ENCODE data around the gene C18orf63. TPM values are rescaled to one million over a fixed set of nuclear protein-coding genes. Genes with fewer than 3 reads are reported as not detected.

C18orf63 gene
- total and polyA plus RNA-seq, 2 donors (not counting 3 experiments of a cell fraction or from before 2014, with no cell fraction given) = not detected

GRCh38 chr18:74395648-74396154 is 80.1 kb downstream of the C18orf63 start:
- no peak overlapping the region for H3K27ac ChIP-seq (ENCODE audit: insufficient read depth, low read depth, low read length)
- no peak for DNase-seq (ENCODE audit: low read depth, low spot score)
- no peaks in the 10 kb centered on the region for H3K79me2 ChIP-seq (ENCODE audit: control insufficient read depth, insufficient read depth, low read length)
- H3K9ac ChIP-seq (replicated peaks; ENCODE audit: extremely low read depth, insufficient read depth, low read length) = no peak overlapping the region
- no peaks in the 10 kb centered on the region for H3K9me3 ChIP-seq (replicated peaks; ENCODE audit: control insufficient read depth, insufficient read depth, low read length)
- BruUV-seq (replicated peaks) = no TSS peak
- POLR2A ChIA-PET = no interaction called here
- dilution Hi-C loops (cut with MboI; ENCODE audit: extremely low pct_ligation_motif_present, low sequenced_read_pairs) = no loop called here
- no peaks in the 10 kb centered on the region for H3K4me1 ChIP-seq (ENCODE audit: control insufficient read depth, extremely low read depth, insufficient read depth, low read length)
- intact Hi-C loops (cut with micrococcal nuclease) = no loop called here
- H3K9me1 ChIP-seq (replicated peaks; ENCODE audit: control insufficient read depth, extremely low read depth, insufficient read depth, low read length) = no peaks in the 10 kb centered on the region
- no peaks in the 10 kb centered on the region for H3K36me3 ChIP-seq (ENCODE audit: control insufficient read depth in 2 of 2, extremely low read depth in 1 of 2, insufficient read depth in 2 of 2, low read length in 2 of 2)
- no peak for FAIRE-seq
- H4K20me1 ChIP-seq (replicated peaks; ENCODE audit: control insufficient read depth, extremely low read depth, insufficient read depth, low read length) = no peaks in the 10 kb centered on the region
- no peak overlapping the region for H2AFZ ChIP-seq (ENCODE audit: low read depth, low read length)
- H3K4me3 ChIP-seq (replicated peaks in 1 of 3; ENCODE audit: insufficient read depth in 1 of 3, low read depth in 1 of 3, low read length in 3 of 3) = no peak overlapping the region
- TF ChIP-seq EZH2 (IDR thresholded peaks at IDR 0.05; ENCODE audit: borderline replicate concordance, low read depth, low read length, severe bottlenecking) (no peak), MYC (IDR thresholded peaks at IDR 0.05; ENCODE audit: low read depth, low read length) (no peak), JUN (IDR thresholded peaks at IDR 0.05; ENCODE audit: borderline replicate concordance, insufficient read depth, insufficient read length, low read depth) (no peak)
- H3K27me3 ChIP-seq (ENCODE audit: control insufficient read depth in 2 of 2, insufficient read depth in 2 of 2, low read length in 2 of 2) = no peaks in the 10 kb centered on the region
- CTCF ChIA-PET = no interaction called here
- H3K4me2 ChIP-seq (ENCODE audit: insufficient read depth, low read length) = no peak overlapping the region

GRCh38 chr18:74396171-74397169 is 80.8 kb downstream of the C18orf63 start:
- Histone ChIP-seq H3K4me3 (replicated peaks in 1 of 3; ENCODE audit: insufficient read depth in 1 of 3, low read depth in 1 of 3, low read length in 3 of 3) (no peak overlapping the region), H3K4me1 (ENCODE audit: control insufficient read depth, extremely low read depth, insufficient read depth, low read length) (no peaks in the 10 kb centered on the region), H3K9me3 (replicated peaks; ENCODE audit: control insufficient read depth, insufficient read depth, low read length) (no peaks in the 10 kb centered on the region), H3K27me3 (ENCODE audit: control insufficient read depth in 2 of 2, insufficient read depth in 2 of 2, low read length in 2 of 2) (no peaks in the 10 kb centered on the region), H3K79me2 (ENCODE audit: control insufficient read depth, insufficient read depth, low read length) (no peaks in the 10 kb centered on the region), H2AFZ (ENCODE audit: low read depth, low read length) (no peak overlapping the region), H3K9me1 (replicated peaks; ENCODE audit: control insufficient read depth, extremely low read depth, insufficient read depth, low read length) (no peaks in the 10 kb centered on the region), H4K20me1 (replicated peaks; ENCODE audit: control insufficient read depth, extremely low read depth, insufficient read depth, low read length) (no peaks in the 10 kb centered on the region), H3K27ac (ENCODE audit: insufficient read depth, low read depth, low read length) (no peak overlapping the region), H3K36me3 (ENCODE audit: control insufficient read depth in 2 of 2, extremely low read depth in 1 of 2, insufficient read depth in 2 of 2, low read length in 2 of 2) (no peaks in the 10 kb centered on the region), H3K9ac (replicated peaks; ENCODE audit: extremely low read depth, insufficient read depth, low read length) (no peak overlapping the region), H3K4me2 (ENCODE audit: insufficient read depth, low read length) (no peak overlapping the region)
- TF ChIP-seq GATA2 (IDR thresholded peaks at IDR 0.05; ENCODE audit: insufficient read depth, insufficient read length, low read depth, low read length) = no peak
- no peak for TF ChIP-seq JUN (IDR thresholded peaks at IDR 0.05; ENCODE audit: borderline replicate concordance, insufficient read depth, insufficient read length, low read depth)
- no peak for TF ChIP-seq MAX (IDR thresholded peaks at IDR 0.05; ENCODE audit: insufficient read depth, insufficient read length)
- no peak for TF ChIP-seq MYC (IDR thresholded peaks at IDR 0.05; ENCODE audit: low read depth, low read length)
- TF ChIP-seq, protein P1, sequence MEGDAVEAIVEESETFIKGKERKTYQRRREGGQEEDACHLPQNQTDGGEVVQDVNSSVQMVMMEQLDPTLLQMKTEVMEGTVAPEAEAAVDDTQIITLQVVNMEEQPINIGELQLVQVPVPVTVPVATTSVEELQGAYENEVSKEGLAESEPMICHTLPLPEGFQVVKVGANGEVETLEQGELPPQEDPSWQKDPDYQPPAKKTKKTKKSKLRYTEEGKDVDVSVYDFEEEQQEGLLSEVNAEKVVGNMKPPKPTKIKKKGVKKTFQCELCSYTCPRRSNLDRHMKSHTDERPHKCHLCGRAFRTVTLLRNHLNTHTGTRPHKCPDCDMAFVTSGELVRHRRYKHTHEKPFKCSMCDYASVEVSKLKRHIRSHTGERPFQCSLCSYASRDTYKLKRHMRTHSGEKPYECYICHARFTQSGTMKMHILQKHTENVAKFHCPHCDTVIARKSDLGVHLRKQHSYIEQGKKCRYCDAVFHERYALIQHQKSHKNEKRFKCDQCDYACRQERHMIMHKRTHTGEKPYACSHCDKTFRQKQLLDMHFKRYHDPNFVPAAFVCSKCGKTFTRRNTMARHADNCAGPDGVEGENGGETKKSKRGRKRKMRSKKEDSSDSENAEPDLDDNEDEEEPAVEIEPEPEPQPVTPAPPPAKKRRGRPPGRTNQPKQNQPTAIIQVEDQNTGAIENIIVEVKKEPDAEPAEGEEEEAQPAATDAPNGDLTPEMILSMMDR (IDR thresholded peaks at IDR 0.05; ENCODE audit: extremely low read depth in 1 of 2, insufficient read depth in 1 of 2, low read depth in 1 of 2, low read length in 2 of 2) = no peak
- TF ChIP-seq POLR2AphosphoS5 (IDR thresholded peaks at IDR 0.05; ENCODE audit: insufficient read depth, low read depth, low read length) = no peak
- no peak for TF ChIP-seq POLR2A (IDR thresholded peaks at IDR 0.05; ENCODE audit: low read depth, low read length)
- no peak for TF ChIP-seq FOS (IDR thresholded peaks at IDR 0.05; ENCODE audit: borderline replicate concordance, insufficient read depth, low read length)
- no peak for TF ChIP-seq EZH2 (IDR thresholded peaks at IDR 0.05; ENCODE audit: borderline replicate concordance, low read depth, low read length, severe bottlenecking)
- DNase-seq (ENCODE audit: low read depth, low spot score) = no peak
- BruUV-seq (replicated peaks) = no TSS peak
- dilution Hi-C loops (cut with MboI; ENCODE audit: extremely low pct_ligation_motif_present, low sequenced_read_pairs) = no loop called here
- no peak for FAIRE-seq
- CTCF ChIA-PET = interaction anchor here (0.6 kb wide), 1 partner anchor 12 kb away, joined by 3 read pairs; no protein-coding TSS in a partner anchor
- POLR2A ChIA-PET = no interaction called here
- intact Hi-C loops (cut with micrococcal nuclease) = no loop called here

Measured in endothelial cell of umbilical vein (primary cell).